ENCODE measurements around the gene AMER2. TPM values are rescaled to one million over a fixed set of nuclear protein-coding genes. Genes with fewer than 3 reads are reported as not detected.

The AMER2 gene
- total and polyA plus RNA-seq, 12 donors: 0.03 to 0.70 (median 0.29) TPM; not detected in 6

GRCh38 chr13:25190771-25191170 is 18.7 kb upstream of the AMER2 start:
- WGBS, 4 donors: 60 to 75% (median 71%) methylated on average over 4 of the region's 4 CpGs

GRCh38 chr13:25190256-25190655 is 18.2 kb upstream of the AMER2 start:
- no peak overlapping the region for H3K27ac ChIP-seq
- H3K27me3 ChIP-seq: no peaks in the 10 kb centered on the region
- TF ChIP-seq POLR2A (IDR thresholded peaks at IDR 0.05): no peak
- TF ChIP-seq, protein P1, sequence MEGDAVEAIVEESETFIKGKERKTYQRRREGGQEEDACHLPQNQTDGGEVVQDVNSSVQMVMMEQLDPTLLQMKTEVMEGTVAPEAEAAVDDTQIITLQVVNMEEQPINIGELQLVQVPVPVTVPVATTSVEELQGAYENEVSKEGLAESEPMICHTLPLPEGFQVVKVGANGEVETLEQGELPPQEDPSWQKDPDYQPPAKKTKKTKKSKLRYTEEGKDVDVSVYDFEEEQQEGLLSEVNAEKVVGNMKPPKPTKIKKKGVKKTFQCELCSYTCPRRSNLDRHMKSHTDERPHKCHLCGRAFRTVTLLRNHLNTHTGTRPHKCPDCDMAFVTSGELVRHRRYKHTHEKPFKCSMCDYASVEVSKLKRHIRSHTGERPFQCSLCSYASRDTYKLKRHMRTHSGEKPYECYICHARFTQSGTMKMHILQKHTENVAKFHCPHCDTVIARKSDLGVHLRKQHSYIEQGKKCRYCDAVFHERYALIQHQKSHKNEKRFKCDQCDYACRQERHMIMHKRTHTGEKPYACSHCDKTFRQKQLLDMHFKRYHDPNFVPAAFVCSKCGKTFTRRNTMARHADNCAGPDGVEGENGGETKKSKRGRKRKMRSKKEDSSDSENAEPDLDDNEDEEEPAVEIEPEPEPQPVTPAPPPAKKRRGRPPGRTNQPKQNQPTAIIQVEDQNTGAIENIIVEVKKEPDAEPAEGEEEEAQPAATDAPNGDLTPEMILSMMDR (IDR thresholded peaks at IDR 0.05): no peak
- H3K4me1 ChIP-seq (replicated peaks in 1 of 2): no peaks in the 10 kb centered on the region
- 45 to 74% (median 60%) methylated on average over 5 of the region's 5 CpGs; no CpG with 5 or more reads in 1 of the 4 donors for WGBS, 4 donors
- H3K9me3 ChIP-seq (replicated peaks in 1 of 3): no peaks in the 10 kb centered on the region
- no peaks in the 10 kb centered on the region for H3K36me3 ChIP-seq (replicated peaks in 1 of 2)
- no peak overlapping the region for H3K4me3 ChIP-seq
- DNase-seq: no peak
- intact Hi-C loops (cut with DNase I): no loop called here

More at GRCh38 chr13:25190771-25191170, 18.7 kb upstream of the AMER2 start:
- no peak overlapping the region for H3K4me3 ChIP-seq
- no peaks in the 10 kb centered on the region for H3K36me3 ChIP-seq (replicated peaks in 1 of 2)
- H3K9me3 ChIP-seq (replicated peaks in 1 of 3): no peaks in the 10 kb centered on the region
- intact Hi-C loops (cut with DNase I): no loop called here
- no peak for TF ChIP-seq POLR2A (IDR thresholded peaks at IDR 0.05)
- DNase-seq: no peak
- H3K27me3 ChIP-seq: no peaks in the 10 kb centered on the region
- no peak overlapping the region for H3K27ac ChIP-seq
- H3K4me1 ChIP-seq (replicated peaks in 1 of 2): no peaks in the 10 kb centered on the region

GRCh38 chr13:25187596-25187995 is 15.5 kb upstream of the AMER2 start:
- TF ChIP-seq POLR2A (IDR thresholded peaks at IDR 0.05): no peak
- TF ChIP-seq, protein P1 (IDR thresholded peaks at IDR 0.05): no peak
- intact Hi-C loops (cut with DNase I): no loop called here
- Histone ChIP-seq H3K9me3 (replicated peaks in 1 of 3) (no peaks in the 10 kb centered on the region), H3K4me3 (no peak overlapping the region), H3K27ac (no peak overlapping the region), H3K4me1 (replicated peaks in 1 of 2) (no peaks in the 10 kb centered on the region), H3K36me3 (replicated peaks in 1 of 2) (no peaks in the 10 kb centered on the region), H3K27me3 (no peaks in the 10 kb centered on the region)
- WGBS, 4 donors: 66 to 75% (median 68%) methylated on average over 5 of the region's 5 CpGs
- no peak for DNase-seq

DNA sequence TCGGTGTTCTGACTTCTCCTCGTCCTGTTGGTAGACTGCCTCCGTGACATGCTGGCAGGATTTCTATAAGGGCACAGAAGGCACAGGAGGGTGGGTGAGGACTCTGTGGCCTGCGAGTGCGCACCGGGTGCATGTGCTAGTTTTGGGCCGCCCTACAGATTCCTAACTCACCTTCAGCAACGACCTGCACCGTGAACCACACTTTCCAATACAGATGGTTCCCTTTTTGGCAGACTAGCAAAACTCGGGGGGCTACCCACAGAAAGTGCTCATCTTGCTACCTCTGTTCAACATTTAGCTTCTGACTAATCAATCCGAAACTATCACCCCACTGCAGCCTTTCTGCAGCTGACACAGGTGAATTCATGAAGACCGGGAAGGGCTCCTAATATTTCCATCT is 14.1 kb upstream of the AMER2 start:
- H3K27me3 ChIP-seq: no peaks in the 10 kb centered on the region
- no peaks in the 10 kb centered on the region for H3K9me3 ChIP-seq (replicated peaks in 1 of 3)
- DNase-seq: no peak
- TF ChIP-seq POLR2A (IDR thresholded peaks at IDR 0.05): no peak
- TF ChIP-seq, protein P1 (IDR thresholded peaks at IDR 0.05): no peak
- H3K27ac ChIP-seq: no peak overlapping the region
- 74 to 80% (median 77%) methylated on average over 12 of the region's 12 CpGs for WGBS, 4 donors
- H3K4me3 ChIP-seq: no peak overlapping the region
- no peaks in the 10 kb centered on the region for H3K4me1 ChIP-seq (replicated peaks in 1 of 2)
- intact Hi-C loops (cut with DNase I): no loop called here
- no peaks in the 10 kb centered on the region for H3K36me3 ChIP-seq (replicated peaks in 1 of 2)

GRCh38 chr13:25181597-25181996 is 9.5 kb upstream of the AMER2 start:
- Histone ChIP-seq H3K27ac (no peak overlapping the region), H3K27me3 (no peaks in the 10 kb centered on the region), H3K9me3 (replicated peaks in 1 of 3) (no peaks in the 10 kb centered on the region), H3K36me3 (replicated peaks in 1 of 2) (no peaks in the 10 kb centered on the region), H3K4me1 (replicated peaks in 1 of 2) (no peaks in the 10 kb centered on the region), H3K4me3 (no peak overlapping the region)
- DNase-seq: no peak
- WGBS, 4 donors: 69 to 89% (median 82%) methylated on average over 3 of the region's 3 CpGs
- TF ChIP-seq POLR2A (IDR thresholded peaks at IDR 0.05): no peak
- TF ChIP-seq, protein P1 (IDR thresholded peaks at IDR 0.05): no peak
- intact Hi-C loops (cut with DNase I): no loop called here
